H1 (cell line): Measurements from ENCODE around the gene PDP2. TPM values are rescaled to one million over a fixed set of nuclear protein-coding genes. Genes with fewer than 3 reads are reported as not detected.

Source experiments
- CTCF ChIA-PET: fragments of 300-600 bp; sonication (Branson Sonifier 250); formaldehyde crosslinking; loops from one replicate; lab custom pipeline; 2021; ENCODE audit not compliant: partially characterized antibody; lab: Charles Lee
- POLR2A ChIA-PET: fragments of 300-600 bp; sonication (Branson Sonifier 250); formaldehyde crosslinking; loops from one replicate; lab custom pipeline; 2021; ENCODE audit warnings: inconsistent platforms; ENCODE audit not compliant: partially characterized antibody; lab: Charles Lee
- DNase-seq, 2 experiments: peaks; one replicate each; pipeline versions ENCODE4 v3.0.0 to v3.0.0-alpha.2; 2010 to 2022; ENCODE audit warnings: low spot score in 2 of 2, low read depth in 1 of 2, mixed read lengths in 1 of 2
- FAIRE-seq: peaks from 2 replicates; lab custom pipeline; 2011; peaks lifted over from hg19 to GRCh38; lab: Jason Lieb, UNC
- H2AFZ ChIP-seq: 2 replicates; pipeline ENCODE4 v1.8.1; 2012; ENCODE audit warnings: low read length, inconsistent platforms
- H2AK5ac ChIP-seq: 2 replicates; pipeline ENCODE4 v1.6.1; 2013; ENCODE audit warnings: low read depth, low read length
- H2BK120ac ChIP-seq: replicated peaks from 2 replicates; pipeline ENCODE3; 2013; ENCODE audit warnings: low read depth, low read length, inconsistent platforms
- H2BK12ac ChIP-seq: 2 replicates; pipeline ENCODE4 v1.6.1; 2013; ENCODE audit warnings: low read depth, low read length
- H2BK15ac ChIP-seq: 2 replicates; pipeline ENCODE4 v1.6.1; 2013; ENCODE audit warnings: low read length
- H2BK20ac ChIP-seq: 2 replicates; pipeline ENCODE4 v1.6.1; 2013; ENCODE audit warnings: low read length
- H2BK5ac ChIP-seq: 2 replicates; pipeline ENCODE4 v1.6.1; 2013; ENCODE audit warnings: low read depth, low read length
- H3K14ac ChIP-seq: 2 replicates; pipeline ENCODE4 v1.6.1; 2013; ENCODE audit warnings: inconsistent platforms; ENCODE audit not compliant: insufficient read length
- H3K18ac ChIP-seq: 2 replicates; pipeline ENCODE4 v1.6.1; 2013; ENCODE audit warnings: low read length; ENCODE audit errors: extremely low read depth
- H3K23ac ChIP-seq: 2 replicates; pipeline ENCODE4 v1.6.1; 2013; ENCODE audit warnings: inconsistent platforms; ENCODE audit not compliant: insufficient read length
- H3K23me2 ChIP-seq: 2 replicates; pipeline ENCODE4 v1.6.1; 2013; ENCODE audit warnings: low read depth, low read length
- H3K27ac ChIP-seq: 2 replicates; pipeline ENCODE4 v1.6.1; 2011; ENCODE audit warnings: low read depth, low read length, inconsistent platforms
- H3K27me3 ChIP-seq, 4 experiments: replicated peaks in 1 of 4; 1 replicate in 1 of 4; 2 replicates in 3 of 4; pipeline versions ENCODE4 v1.6.1 to v1.8.1; 2011 to 2013; ENCODE audit warnings: low read length in 3 of 4, mild to moderate bottlenecking in 3 of 4, inconsistent platforms in 2 of 4, mixed read lengths in 2 of 4, moderate library complexity in 1 of 4; ENCODE audit not compliant: control insufficient read depth in 3 of 4, insufficient read depth in 3 of 4; ENCODE audit errors: extremely low read depth in 1 of 4
- H3K36me3 ChIP-seq, 4 experiments: 2 replicates each; pipeline versions ENCODE4 v1.6.1 to v1.8.1; 2011 to 2013; ENCODE audit warnings: mild to moderate bottlenecking in 4 of 4, low read length in 3 of 4, moderate library complexity in 2 of 4, control low read depth in 1 of 4, inconsistent platforms in 1 of 4; ENCODE audit not compliant: insufficient read depth in 4 of 4, control insufficient read depth in 2 of 4
- H3K4ac ChIP-seq: replicated peaks from 2 replicates; pipeline ENCODE3; 2013; ENCODE audit warnings: low read length, low read depth, mixed read lengths, inconsistent platforms; ENCODE audit not compliant: insufficient read length
- H3K4me1 ChIP-seq, 4 experiments: replicated peaks in 1 of 4; 1 replicate in 1 of 4; 2 replicates in 3 of 4; pipeline versions ENCODE4 v1.6.1 to v1.8.1; 2011 to 2013; ENCODE audit warnings: low read length in 3 of 4, inconsistent platforms in 2 of 4, mixed read lengths in 1 of 4; ENCODE audit not compliant: insufficient read depth in 4 of 4, control insufficient read depth in 3 of 4
- H3K4me2 ChIP-seq, 2 experiments: 2 replicates each; pipeline versions ENCODE4 v1.6.1 to v1.8.1; 2011 to 2013; ENCODE audit warnings: low read depth in 2 of 2, low read length in 2 of 2, control low read depth in 1 of 2, inconsistent platforms in 1 of 2, mild to moderate bottlenecking in 1 of 2; ENCODE audit not compliant: insufficient read depth in 1 of 2
- H3K4me3 ChIP-seq, 4 experiments: fragments of 200-600, 300-600 bp in 1 of 4; sonication (generic), shearing (Covaris generic), sonication (Bioruptor Twin) in 1 of 4; 2 replicates each; pipeline versions ENCODE4 v1.5.1 to v1.8.1; 2011 to 2016; ENCODE audit warnings: low read length in 4 of 4, low read depth in 3 of 4, control low read depth in 2 of 4, inconsistent platforms in 2 of 4, mild to moderate bottlenecking in 2 of 4, mixed read lengths in 1 of 4, moderate library complexity in 1 of 4; ENCODE audit not compliant: insufficient read depth in 2 of 4; ENCODE audit errors: extremely low read depth in 1 of 4
- H3K56ac ChIP-seq: replicated peaks from 2 replicates; pipeline ENCODE3; 2013; ENCODE audit warnings: low read depth, mild to moderate bottlenecking, mixed read lengths, low read length, inconsistent platforms; ENCODE audit not compliant: insufficient read length
- H3K79me1 ChIP-seq: 2 replicates; pipeline ENCODE4 v1.6.1; 2013; ENCODE audit warnings: low read depth, low read length, control low read depth
- H3K79me2 ChIP-seq, 2 experiments: 2 replicates each; pipeline versions ENCODE4 v1.6.1 to v1.8.1; 2012 to 2013; ENCODE audit warnings: low read length in 2 of 2, mild to moderate bottlenecking in 2 of 2, inconsistent platforms in 1 of 2; ENCODE audit not compliant: insufficient read depth in 2 of 2, control insufficient read depth in 1 of 2
- H3K9ac ChIP-seq, 4 experiments: replicated peaks in 1 of 4; 1 replicate in 1 of 4; 2 replicates in 3 of 4; pipeline versions ENCODE4 v1.6.1 to v1.8.1; 2011 to 2013; ENCODE audit warnings: low read depth in 3 of 4, low read length in 3 of 4, control low read depth in 2 of 4, mild to moderate bottlenecking in 2 of 4, moderate library complexity in 2 of 4, inconsistent platforms in 1 of 4; ENCODE audit errors: extremely low read depth in 1 of 4
- H3K9me3 ChIP-seq, 2 experiments: 2 replicates each; pipeline versions ENCODE4 v1.6.1 to v1.8.1; 2012 to 2013; ENCODE audit warnings: mild to moderate bottlenecking in 2 of 2, moderate library complexity in 2 of 2, control low read depth in 1 of 2, inconsistent platforms in 1 of 2, low read depth in 1 of 2, low read length in 1 of 2, mixed read lengths in 1 of 2; ENCODE audit not compliant: insufficient read depth in 2 of 2
- H4K20me1 ChIP-seq, 2 experiments: replicated peaks in 1 of 2; 2 replicates each; pipeline versions ENCODE3 to v1.8.1; 2011 to 2013; ENCODE audit warnings: inconsistent platforms in 2 of 2, low read length in 2 of 2, mild to moderate bottlenecking in 1 of 2; ENCODE audit not compliant: insufficient read depth in 2 of 2, control insufficient read depth in 1 of 2
- H4K5ac ChIP-seq: 2 replicates; pipeline ENCODE4 v1.6.1; 2013; ENCODE audit warnings: low read length, low read depth, mixed read lengths, inconsistent platforms; ENCODE audit not compliant: insufficient read length
- H4K8ac ChIP-seq: 2 replicates; pipeline ENCODE4 v1.8.0; 2013; ENCODE audit warnings: mild to moderate bottlenecking, moderate library complexity, low read length, inconsistent platforms; ENCODE audit not compliant: insufficient read depth; ENCODE audit errors: extremely low read depth
- H4K91ac ChIP-seq: replicated peaks from 2 replicates; pipeline ENCODE3; 2013; ENCODE audit warnings: low read length, mixed read lengths, inconsistent platforms; ENCODE audit not compliant: insufficient read length
- CREB1 ChIP-seq: IDR thresholded peaks from 2 replicates; pipeline ENCODE4 v1.6.1; 2012; ENCODE audit warnings: inconsistent platforms
- SIN3A ChIP-seq, 2 experiments: IDR thresholded peaks in 1 of 2; conservative IDR thresholded peaks in 1 of 2; 2 replicates each; pipeline ENCODE4 v1.6.1; 2011 to 2012; ENCODE audit warnings: low read length in 2 of 2, improper control_type of control experiment in 1 of 2, low read depth in 1 of 2, mild to moderate bottlenecking in 1 of 2
- WGBS, 2 experiments: shearing (Covaris generic) in 1 of 2; methylation state at CpG; one replicate each; pipeline versions ENCODE4 v1.1.6 to v1.1.7; 2013 to 2015; ENCODE audit warnings: low lambda C conversion rate in 2 of 2, mixed read lengths in 2 of 2, inconsistent platforms in 1 of 2, low coverage in 1 of 2, missing lambda C conversion rate in 1 of 2; ENCODE audit not compliant: insufficient replicate concordance in 2 of 2, insufficient coverage in 1 of 2, insufficient read length in 1 of 2; ENCODE audit errors: extremely low coverage in 1 of 2, missing lambda C conversion rate in 1 of 2; 5-methylcytosine and 5-hydroxymethylcytosine counted together
- polyA plus RNA-seq, 7 experiments: library from polyadenylated mRNA; depleted of rRNA in 3 of 7; stranded (reverse) in 5 of 7; unstranded in 2 of 7; fragments of >200 nt in 5 of 7; fragments of 200-250 nt in 2 of 7; gene quantifications; 1 replicate in 5 of 7; 2 replicates in 1 of 7; 4 replicates in 1 of 7; pipeline versions ENCODE4 v1.2.1 to v1.2.3, GENCODE V29; 2011 to 2013; ENCODE audit warnings: missing spikeins in 2 of 7, mixed read lengths in 2 of 7
- total RNA-seq: library from RNA; stranded (reverse); fragmentation: NEBNext Ultra II Directional; extraction: Animal tissue kit (Norgen Biotek cat#: 25700); gene quantifications from 2 replicates; pipeline ENCODE4 v1.2.1, GENCODE V29; 2021

PDP2 gene
- total and polyA plus RNA-seq, 2 of the 8 experiments (the other 6 are each of a cell fraction or from before 2014, with no cell fraction given): 11.7 to 36.5 TPM

- no peak overlapping the region for H4K8ac ChIP-seq
- H3K4me2 ChIP-seq: no peak overlapping the region
- POLR2A ChIA-PET: interaction anchor here (0.7 to 3.8 kb wide), 4 partner anchors 9 to 34 kb away, joined by 3 to 14 read pairs (median 4); no protein-coding TSS in a partner anchor
- FAIRE-seq (no peak), DNase-seq (peak in 1 of 2 experiments; percentile 23)
- H3K23ac ChIP-seq: no peak overlapping the region
- peaks cover 0 to 5% (median 3%) of the 10 kb centered on the region in 4 experiments; a peak in 2 of 7 replicates for H3K4me1 ChIP-seq
- peaks cover 0 to 2% of the 10 kb centered on the region in 2 experiments for H4K20me1 ChIP-seq
- no peak overlapping the region for H3K4me3 ChIP-seq
- H3K14ac ChIP-seq: no peak overlapping the region
- peaks cover 2% of the 10 kb centered on the region; the same call in 1 of the 2 replicates for H3K79me1 ChIP-seq
- peaks cover 0 to 9% (median 2%) of the 10 kb centered on the region in 4 experiments; a peak in 5 of 8 replicates for H3K36me3 ChIP-seq
- H3K79me2 ChIP-seq: peaks cover 6 to 26% of the 10 kb centered on the region in 2 experiments
- no peak overlapping the region for H3K18ac ChIP-seq
- H4K5ac ChIP-seq: no peak overlapping the region
- no peak overlapping the region for H2BK120ac ChIP-seq
- H3K56ac ChIP-seq: no peak overlapping the region
- H2BK5ac ChIP-seq: no peak overlapping the region
- peak overlapping the region; percentile 42; the same call in 1 of the 2 replicates for H2AFZ ChIP-seq
- H3K23me2 ChIP-seq: peaks cover 3% of the 10 kb centered on the region; the same call in 1 of the 2 replicates
- H2BK20ac ChIP-seq: no peak overlapping the region
- TF ChIP-seq CREB1: 0 out of 2 replicates have a peak, but pooled peaks have one; percentile 37
- no peak for TF ChIP-seq SIN3A (conservative IDR thresholded peaks at IDR 0.05 in 1 of 2, IDR thresholded peaks at IDR 0.05 in 1 of 2; ENCODE audit: low read depth in 1 of 2, low read length in 2 of 2)
- H3K9me3 ChIP-seq: no peaks in the 10 kb centered on the region
- CTCF ChIA-PET: interaction anchor here (1.7 to 14.3 kb wide), 4 partner anchors 13 to 35 kb away, joined by 5 to 162 read pairs (median 46); partner anchors contain the start of gene CA7
- H2BK12ac ChIP-seq: no peak overlapping the region
- 88% methylated on average over 7 of the region's 7 CpGs; no CpG with 5 or more reads in 1 of the 2 experiments for WGBS, 2 experiments
- no peak overlapping the region for H3K4ac ChIP-seq
- no peaks in the 10 kb centered on the region; a peak in 2 of 7 replicates for H3K27me3 ChIP-seq
- no peak overlapping the region for H3K27ac ChIP-seq
- no peak overlapping the region for H2BK15ac ChIP-seq
- H2AK5ac ChIP-seq: no peak overlapping the region
- H3K9ac ChIP-seq: no peak overlapping the region
- H4K91ac ChIP-seq: no peak overlapping the region
Observed at GRCh38 chr16:66832661-66833305, 47.5 kb upstream of the PDP2 start.
